Measurements from ENCODE around the gene PLEKHG2. TPM values are rescaled to one million over a fixed set of nuclear protein-coding genes. Genes with fewer than 3 reads are reported as not detected.
A peak's percentile ranks its signal among the peaks of the same experiment; 100 is the strongest.

The PLEKHG2 gene
- total RNA-seq, 1 donor: 14.1 TPM

GRCh38 chr19:39471756-39472536 is 59.5 kb downstream of the PLEKHG2 start:
- no peak for TF ChIP-seq CTCF (IDR thresholded peaks at IDR 0.05; ENCODE audit: insufficient read depth, low read length)
- DNase-seq (ENCODE audit: low read depth): no peak
- H3K4me3 ChIP-seq (ENCODE audit: low read depth, low read length): no peak overlapping the region

GRCh38 chr19:39472746-39473442 is 60.4 kb downstream of the PLEKHG2 start:
- no peak for DNase-seq (ENCODE audit: low read depth)
- no peak overlapping the region for H3K4me3 ChIP-seq (ENCODE audit: low read depth, low read length)

GRCh38 chr19:39473443-39473960 is 61.0 kb downstream of the PLEKHG2 start:
- no peak for TF ChIP-seq CTCF (IDR thresholded peaks at IDR 0.05; ENCODE audit: insufficient read depth, low read length)
- H3K4me3 ChIP-seq (ENCODE audit: low read depth, low read length): no peak overlapping the region
- no peak for DNase-seq (ENCODE audit: low read depth)

More at GRCh38 chr19:39472746-39473442, 60.4 kb downstream of the PLEKHG2 start:
- TF ChIP-seq CTCF (IDR thresholded peaks at IDR 0.05; ENCODE audit: insufficient read depth, low read length): no peak

GRCh38 chr19:39474139-39474620 is 61.7 kb downstream of the PLEKHG2 start:
- no peak overlapping the region for H3K4me3 ChIP-seq (ENCODE audit: low read depth, low read length)
- DNase-seq (ENCODE audit: low read depth): peak; percentile 28
- peak; percentile 87 for TF ChIP-seq CTCF (IDR thresholded peaks at IDR 0.05; ENCODE audit: insufficient read depth, low read length)

GRCh38 chr19:39475748-39476147 is 63.3 kb downstream of the PLEKHG2 start:
- TF ChIP-seq CTCF (IDR thresholded peaks at IDR 0.05; ENCODE audit: insufficient read depth, low read length): no peak
- DNase-seq (ENCODE audit: low read depth): no peak
- H3K4me3 ChIP-seq (ENCODE audit: low read depth, low read length): no peak overlapping the region

Small RNAs within 50 kb of the gene (small RNA-seq; reads per million reads assigned to genes)
- gene MIR4530 (not detected), gene RN7SL566P (not detected)

Other genes with a start within 250 kb of the PLEKHG2 start
- gene NCCRP1, start 215.7 kb upstream of the PLEKHG2 start, total RNA-seq (ENCODE audit: low replicate concordance): not detected in 2 replicates
- gene SYCN, start 208.4 kb upstream of the PLEKHG2 start, total RNA-seq (ENCODE audit: low replicate concordance): not detected in 2 replicates
- gene IFNL3, start 167.7 kb upstream of the PLEKHG2 start, total RNA-seq (ENCODE audit: low replicate concordance): not detected in 2 replicates
- not detected in 2 replicates for gene IFNL4, start 163.8 kb upstream of the PLEKHG2 start, total RNA-seq (ENCODE audit: low replicate concordance)
- gene IFNL2, start 144.3 kb upstream of the PLEKHG2 start, total RNA-seq (ENCODE audit: low replicate concordance): not detected in 2 replicates
- not detected in 2 replicates for gene IFNL1, start 116.3 kb upstream of the PLEKHG2 start, total RNA-seq (ENCODE audit: low replicate concordance)
- 0.08 and 0.18 TPM in 2 replicates for gene LRFN1, start 91.8 kb upstream of the PLEKHG2 start, total RNA-seq (ENCODE audit: low replicate concordance)
- 4.2 TPM in 1 of 2 replicates, not detected in the other for gene GMFG, start 76.6 kb upstream of the PLEKHG2 start, total RNA-seq (ENCODE audit: low replicate concordance)
- gene SAMD4B, start 70.2 kb upstream of the PLEKHG2 start, total RNA-seq (ENCODE audit: low replicate concordance): 21.5 and 84.9 TPM in 2 replicates
- 36.1 and 45.4 TPM in 2 replicates for gene PAF1, start 21.6 kb upstream of the PLEKHG2 start, total RNA-seq (ENCODE audit: low replicate concordance)
- 16.2 and 25.7 TPM in 2 replicates for gene MED29, start 21.3 kb upstream of the PLEKHG2 start, total RNA-seq (ENCODE audit: low replicate concordance)
- 10.8 and 18.3 TPM in 2 replicates for gene ZFP36, start 5.8 kb upstream of the PLEKHG2 start, total RNA-seq (ENCODE audit: low replicate concordance)
- 23.5 and 148 TPM in 2 replicates for gene RPS16, start 23.3 kb downstream of the PLEKHG2 start, total RNA-seq (ENCODE audit: low replicate concordance)
- 88.2 and 299 TPM in 2 replicates for gene SUPT5H, start 32.9 kb downstream of the PLEKHG2 start, total RNA-seq (ENCODE audit: low replicate concordance)
- gene TIMM50, start 68.2 kb downstream of the PLEKHG2 start, total RNA-seq (ENCODE audit: low replicate concordance): 46.1 and 49.5 TPM in 2 replicates
- 0.09 TPM in 1 of 2 replicates, not detected in the other for gene DLL3, start 86.3 kb downstream of the PLEKHG2 start, total RNA-seq (ENCODE audit: low replicate concordance)
- not detected in 2 replicates for gene SELENOV, start 102.5 kb downstream of the PLEKHG2 start, total RNA-seq (ENCODE audit: low replicate concordance)
- 1.5 and 3.3 TPM in 2 replicates for gene EID2B, start 120.2 kb downstream of the PLEKHG2 start, total RNA-seq (ENCODE audit: low replicate concordance)
- 3.9 and 5.7 TPM in 2 replicates for gene EID2, start 127.5 kb downstream of the PLEKHG2 start, total RNA-seq (ENCODE audit: low replicate concordance)
- gene LGALS13, start 189.9 kb downstream of the PLEKHG2 start, total RNA-seq (ENCODE audit: low replicate concordance): not detected in 2 replicates
- not detected in 2 replicates for gene LGALS16, start 243.2 kb downstream of the PLEKHG2 start, total RNA-seq (ENCODE audit: low replicate concordance)